Measurements from ENCODE around the gene GATA6.

GATA6 gene

GRCh38 chr18:22228976-22229375 is 59.6 kb downstream of the GATA6 start:
- H3K9me3 ChIP-seq (replicated peaks in 1 of 2; ENCODE audit: control insufficient read depth in 2 of 2, insufficient read depth in 1 of 2, low read depth in 1 of 2, low read length in 2 of 2) = no peaks in the 10 kb centered on the region

GRCh38 chr18:22229456-22230124 is 60.2 kb downstream of the GATA6 start:
- Histone ChIP-seq H3K27ac (replicated peaks; ENCODE audit: low read length) (no peak overlapping the region), H3K4me1 (ENCODE audit: control insufficient read depth in 2 of 2, insufficient read depth in 1 of 2, low read depth in 1 of 2, low read length in 2 of 2) (no peaks in the 10 kb centered on the region)

More at GRCh38 chr18:22228976-22229375, 59.6 kb downstream of the GATA6 start:
- WGBS, 2 donors (ENCODE audit: extremely low coverage in 2 of 2, insufficient read length in 2 of 2, insufficient replicate concordance in 1 of 2) = no CpG with 5 or more reads among the region's 2 CpGs
- no peaks in the 10 kb centered on the region for H3K27me3 ChIP-seq (ENCODE audit: control insufficient read depth in 3 of 3, insufficient read depth in 3 of 3, low read depth in 1 of 3, low read length in 3 of 3)
- H3K4me2 ChIP-seq (ENCODE audit: insufficient read depth, low read length, poor library complexity, severe bottlenecking) = no peak overlapping the region
- no peak overlapping the region for H4K91ac ChIP-seq (ENCODE audit: low read depth, low read length, poor library complexity)
- H2AK5ac ChIP-seq (ENCODE audit: low read depth, low read length) = no peak overlapping the region
- no peaks in the 10 kb centered on the region for H3K4me1 ChIP-seq (ENCODE audit: control insufficient read depth in 2 of 2, insufficient read depth in 1 of 2, low read depth in 1 of 2, low read length in 2 of 2)
- no peak overlapping the region for H3K14ac ChIP-seq (ENCODE audit: low read length)
- no peak overlapping the region for H2BK15ac ChIP-seq (ENCODE audit: low read length)
- no peaks in the 10 kb centered on the region for H3K36me3 ChIP-seq (replicated peaks in 1 of 2; ENCODE audit: control insufficient read depth in 2 of 2, insufficient read depth in 2 of 2, low read length in 2 of 2)
- no peak overlapping the region for H2BK120ac ChIP-seq (ENCODE audit: low read depth, low read length)
- H3K18ac ChIP-seq (ENCODE audit: low read length) = no peak overlapping the region
- no peak overlapping the region for H3K27ac ChIP-seq (replicated peaks; ENCODE audit: low read length)
- H3K79me1 ChIP-seq (ENCODE audit: low read depth, low read length) = no peaks in the 10 kb centered on the region
- H3K9ac ChIP-seq (ENCODE audit: low read depth, low read length, poor library complexity) = no peak overlapping the region
- H2BK12ac ChIP-seq (ENCODE audit: low read length) = no peak overlapping the region
- H3K4ac ChIP-seq (ENCODE audit: low read length) = no peak overlapping the region
- H3K23ac ChIP-seq (ENCODE audit: low read depth, low read length, poor library complexity) = no peak overlapping the region
- DNase-seq (ENCODE audit: low spot score) = no peak
- no peak overlapping the region for H2AFZ ChIP-seq (ENCODE audit: low read length)
- no peak overlapping the region for H4K8ac ChIP-seq (ENCODE audit: low read depth, low read length)
- H2BK5ac ChIP-seq (ENCODE audit: low read length) = no peak overlapping the region
- no peak overlapping the region for H3K4me3 ChIP-seq (ENCODE audit: low read length in 2 of 2)

GRCh38 chr18:22230471-22230945 is 61.1 kb downstream of the GATA6 start:
- Histone ChIP-seq H2AFZ (ENCODE audit: low read length) (no peak overlapping the region), H2BK12ac (ENCODE audit: low read length) (no peak overlapping the region), H2BK15ac (ENCODE audit: low read length) (no peak overlapping the region), H3K14ac (ENCODE audit: low read length) (no peak overlapping the region), H3K18ac (ENCODE audit: low read length) (peak overlapping the region; percentile 24), H3K4me1 (ENCODE audit: control insufficient read depth in 2 of 2, insufficient read depth in 1 of 2, low read depth in 1 of 2, low read length in 2 of 2) (no peaks in the 10 kb centered on the region), H3K23ac (ENCODE audit: low read depth, low read length, poor library complexity) (no peak overlapping the region), H2BK120ac (ENCODE audit: low read depth, low read length) (no peak overlapping the region), H3K79me1 (ENCODE audit: low read depth, low read length) (no peaks in the 10 kb centered on the region), H2AK5ac (ENCODE audit: low read depth, low read length) (no peak overlapping the region), H3K27ac (replicated peaks; ENCODE audit: low read length) (no peak overlapping the region), H3K27me3 (ENCODE audit: control insufficient read depth in 3 of 3, insufficient read depth in 3 of 3, low read depth in 1 of 3, low read length in 3 of 3) (no peaks in the 10 kb centered on the region), H2BK5ac (ENCODE audit: low read length) (no peak overlapping the region), H3K9ac (ENCODE audit: low read depth, low read length, poor library complexity) (no peak overlapping the region), H3K4me2 (ENCODE audit: insufficient read depth, low read length, poor library complexity, severe bottlenecking) (no peak overlapping the region), H4K8ac (ENCODE audit: low read depth, low read length) (no peak overlapping the region), H3K4ac (ENCODE audit: low read length) (no peak overlapping the region), H3K4me3 (ENCODE audit: low read length in 2 of 2) (no peak overlapping the region), H3K9me3 (replicated peaks in 1 of 2; ENCODE audit: control insufficient read depth in 2 of 2, insufficient read depth in 1 of 2, low read depth in 1 of 2, low read length in 2 of 2) (no peaks in the 10 kb centered on the region), H4K91ac (ENCODE audit: low read depth, low read length, poor library complexity) (no peak overlapping the region), H3K36me3 (replicated peaks in 1 of 2; ENCODE audit: control insufficient read depth in 2 of 2, insufficient read depth in 2 of 2, low read length in 2 of 2) (no peaks in the 10 kb centered on the region)
- WGBS, 2 donors (ENCODE audit: extremely low coverage in 2 of 2, insufficient read length in 2 of 2, insufficient replicate concordance in 1 of 2) = no CpG with 5 or more reads among the region's 12 CpGs
- no peak for DNase-seq (ENCODE audit: low spot score)

More at GRCh38 chr18:22229456-22230124, 60.2 kb downstream of the GATA6 start:
- no peak overlapping the region for H2BK15ac ChIP-seq (ENCODE audit: low read length)
- H2BK120ac ChIP-seq (ENCODE audit: low read depth, low read length) = no peak overlapping the region
- H3K4ac ChIP-seq (ENCODE audit: low read length) = no peak overlapping the region
- no peak overlapping the region for H4K91ac ChIP-seq (ENCODE audit: low read depth, low read length, poor library complexity)
- H2BK5ac ChIP-seq (ENCODE audit: low read length) = no peak overlapping the region
- no peaks in the 10 kb centered on the region for H3K79me1 ChIP-seq (ENCODE audit: low read depth, low read length)
- no peak overlapping the region for H2AK5ac ChIP-seq (ENCODE audit: low read depth, low read length)
- H3K36me3 ChIP-seq (replicated peaks in 1 of 2; ENCODE audit: control insufficient read depth in 2 of 2, insufficient read depth in 2 of 2, low read length in 2 of 2) = no peaks in the 10 kb centered on the region
- H3K18ac ChIP-seq (ENCODE audit: low read length) = no peak overlapping the region
- WGBS, 2 donors (ENCODE audit: extremely low coverage in 2 of 2, insufficient read length in 2 of 2, insufficient replicate concordance in 1 of 2) = no CpG with 5 or more reads among the region's 7 CpGs
- no peak overlapping the region for H2AFZ ChIP-seq (ENCODE audit: low read length)
- H3K23ac ChIP-seq (ENCODE audit: low read depth, low read length, poor library complexity) = no peak overlapping the region
- H3K14ac ChIP-seq (ENCODE audit: low read length) = no peak overlapping the region
- H3K9ac ChIP-seq (ENCODE audit: low read depth, low read length, poor library complexity) = no peak overlapping the region
- H3K4me2 ChIP-seq (ENCODE audit: insufficient read depth, low read length, poor library complexity, severe bottlenecking) = no peak overlapping the region
- no peak for DNase-seq (ENCODE audit: low spot score)
- H4K8ac ChIP-seq (ENCODE audit: low read depth, low read length) = no peak overlapping the region
- H3K4me3 ChIP-seq (ENCODE audit: low read length in 2 of 2) = no peak overlapping the region
- no peak overlapping the region for H2BK12ac ChIP-seq (ENCODE audit: low read length)
- no peaks in the 10 kb centered on the region for H3K27me3 ChIP-seq (ENCODE audit: control insufficient read depth in 3 of 3, insufficient read depth in 3 of 3, low read depth in 1 of 3, low read length in 3 of 3)
- no peaks in the 10 kb centered on the region for H3K9me3 ChIP-seq (replicated peaks in 1 of 2; ENCODE audit: control insufficient read depth in 2 of 2, insufficient read depth in 1 of 2, low read depth in 1 of 2, low read length in 2 of 2)

- Histone ChIP-seq H2AK5ac (ENCODE audit: low read depth, low read length) (no peak overlapping the region), H3K23ac (ENCODE audit: low read depth, low read length, poor library complexity) (no peak overlapping the region), H2BK5ac (ENCODE audit: low read length) (no peak overlapping the region), H2BK15ac (ENCODE audit: low read length) (no peak overlapping the region), H3K27me3 (ENCODE audit: control insufficient read depth in 3 of 3, insufficient read depth in 3 of 3, low read depth in 1 of 3, low read length in 3 of 3) (no peaks in the 10 kb centered on the region), H3K4me3 (ENCODE audit: low read length in 2 of 2) (no peak overlapping the region), H4K91ac (ENCODE audit: low read depth, low read length, poor library complexity) (no peak overlapping the region), H2BK120ac (ENCODE audit: low read depth, low read length) (no peak overlapping the region), H2AFZ (ENCODE audit: low read length) (no peak overlapping the region), H3K79me1 (ENCODE audit: low read depth, low read length) (no peaks in the 10 kb centered on the region), H3K4ac (ENCODE audit: low read length) (no peak overlapping the region), H3K9me3 (replicated peaks in 1 of 2; ENCODE audit: control insufficient read depth in 2 of 2, insufficient read depth in 1 of 2, low read depth in 1 of 2, low read length in 2 of 2) (no peaks in the 10 kb centered on the region), H3K36me3 (replicated peaks in 1 of 2; ENCODE audit: control insufficient read depth in 2 of 2, insufficient read depth in 2 of 2, low read length in 2 of 2) (no peaks in the 10 kb centered on the region), H3K14ac (ENCODE audit: low read length) (no peak overlapping the region), H4K8ac (ENCODE audit: low read depth, low read length) (no peak overlapping the region), H3K27ac (replicated peaks; ENCODE audit: low read length) (no peak overlapping the region), H3K4me1 (ENCODE audit: control insufficient read depth in 2 of 2, insufficient read depth in 1 of 2, low read depth in 1 of 2, low read length in 2 of 2) (no peaks in the 10 kb centered on the region), H3K9ac (ENCODE audit: low read depth, low read length, poor library complexity) (no peak overlapping the region), H2BK12ac (ENCODE audit: low read length) (no peak overlapping the region), H3K4me2 (ENCODE audit: insufficient read depth, low read length, poor library complexity, severe bottlenecking) (no peak overlapping the region), H3K18ac (ENCODE audit: low read length) (peak overlapping the region; percentile 8)
- no peak for DNase-seq (ENCODE audit: low spot score)
- no CpG with 5 or more reads among the region's 8 CpGs for WGBS, 2 donors (ENCODE audit: extremely low coverage in 2 of 2, insufficient read length in 2 of 2, insufficient replicate concordance in 1 of 2)
These were observed 63.9 kb downstream of the GATA6 start for GRCh38 chr18:22233266-22233665.
